ENCODE measurements around the gene OGFOD3. TPM values are rescaled to one million over a fixed set of nuclear protein-coding genes. Genes with fewer than 3 reads are reported as not detected.

OGFOD3 gene
- total RNA-seq, 4 donors from 2014 or later: 12.4 to 30.1 (median 24.0) TPM

DNA sequence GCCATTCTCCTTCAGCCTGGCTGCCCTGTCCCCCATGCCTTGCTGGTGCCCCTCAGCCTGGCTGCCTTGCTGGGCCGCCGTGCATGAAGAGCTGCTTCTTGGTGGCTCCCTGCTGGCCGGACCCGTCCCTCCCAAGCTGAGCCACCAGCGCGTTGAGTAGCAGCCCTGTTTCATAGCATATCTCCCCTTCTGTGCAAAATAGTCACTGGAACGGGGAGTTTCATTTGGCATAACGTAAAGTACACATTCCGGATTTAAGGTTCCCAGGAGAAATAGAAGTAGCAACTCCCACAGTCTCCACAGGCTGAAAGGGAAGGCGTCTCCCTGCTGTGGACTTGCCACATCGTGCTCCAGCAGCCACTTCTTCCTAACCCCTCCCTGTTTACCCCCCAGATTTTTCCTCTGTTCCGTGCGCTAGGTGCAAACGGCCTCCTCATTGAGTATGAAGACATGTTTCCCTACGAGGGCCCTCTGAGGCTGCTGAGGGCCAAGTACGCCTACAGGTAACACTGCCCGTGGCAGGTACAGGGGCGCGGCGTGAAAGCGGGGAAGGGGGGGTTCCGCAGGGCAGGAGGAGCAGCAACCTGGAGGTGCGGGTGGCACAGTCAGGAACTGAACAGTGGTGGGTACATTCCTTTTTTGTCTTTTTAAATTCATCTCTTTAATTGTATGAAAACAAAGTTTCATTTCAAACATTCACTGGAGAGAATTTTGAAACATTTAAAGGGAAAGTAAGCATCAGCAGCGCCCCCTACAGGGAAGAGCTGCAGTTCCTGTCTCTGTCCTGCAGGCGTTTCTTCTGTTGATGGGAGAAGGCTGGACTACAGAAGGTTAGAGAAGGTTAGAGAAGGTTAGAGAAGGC, 5.8 kb upstream of the OGFOD3 start:
- Histone ChIP-seq H3K27me3 (no peaks in the 10 kb centered on the region), H3K36me3 (peaks cover 0 to 9% (median 0%) of the 10 kb centered on the region in 3 donors), H3K4me3 (no peak overlapping the region), H3K4me1 (no peaks in the 10 kb centered on the region), H3K27ac (no peak overlapping the region), H3K9me3 (peaks cover 0 to 5% (median 0%) of the 10 kb centered on the region in 4 donors)
- peak in 2 of 3 donors; percentile 36 to 76 for DNase-seq
- no peak for TF ChIP-seq POLR2A (IDR thresholded peaks at IDR 0.05)
- TF ChIP-seq, protein P1, sequence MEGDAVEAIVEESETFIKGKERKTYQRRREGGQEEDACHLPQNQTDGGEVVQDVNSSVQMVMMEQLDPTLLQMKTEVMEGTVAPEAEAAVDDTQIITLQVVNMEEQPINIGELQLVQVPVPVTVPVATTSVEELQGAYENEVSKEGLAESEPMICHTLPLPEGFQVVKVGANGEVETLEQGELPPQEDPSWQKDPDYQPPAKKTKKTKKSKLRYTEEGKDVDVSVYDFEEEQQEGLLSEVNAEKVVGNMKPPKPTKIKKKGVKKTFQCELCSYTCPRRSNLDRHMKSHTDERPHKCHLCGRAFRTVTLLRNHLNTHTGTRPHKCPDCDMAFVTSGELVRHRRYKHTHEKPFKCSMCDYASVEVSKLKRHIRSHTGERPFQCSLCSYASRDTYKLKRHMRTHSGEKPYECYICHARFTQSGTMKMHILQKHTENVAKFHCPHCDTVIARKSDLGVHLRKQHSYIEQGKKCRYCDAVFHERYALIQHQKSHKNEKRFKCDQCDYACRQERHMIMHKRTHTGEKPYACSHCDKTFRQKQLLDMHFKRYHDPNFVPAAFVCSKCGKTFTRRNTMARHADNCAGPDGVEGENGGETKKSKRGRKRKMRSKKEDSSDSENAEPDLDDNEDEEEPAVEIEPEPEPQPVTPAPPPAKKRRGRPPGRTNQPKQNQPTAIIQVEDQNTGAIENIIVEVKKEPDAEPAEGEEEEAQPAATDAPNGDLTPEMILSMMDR (IDR thresholded peaks at IDR 0.05): peak; percentile 29 to 72 (median 55)

DNA sequence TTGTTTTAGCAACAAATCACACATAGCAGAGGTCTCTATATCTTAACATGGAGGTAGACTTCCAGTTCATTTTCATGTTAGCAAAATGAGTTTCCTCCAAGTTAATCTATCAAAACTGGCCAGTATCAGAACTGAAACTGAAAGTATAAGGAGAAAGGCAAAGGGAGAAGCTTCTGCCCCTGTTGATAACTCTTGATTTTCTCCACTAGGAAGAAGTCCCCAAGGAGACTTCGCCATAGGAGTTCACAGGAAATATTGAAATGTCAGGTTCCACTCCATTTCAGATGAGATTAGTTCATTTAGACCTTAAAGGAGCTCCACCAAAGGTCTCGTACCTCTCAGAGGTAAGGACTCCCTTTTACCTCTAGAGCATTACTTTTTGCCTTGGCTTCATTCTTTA, 1.2 kb upstream of the OGFOD3 start:
- Histone ChIP-seq H3K4me3 (peak overlapping the region in 3 of 4 donors; percentile 83 to 100 (median 85)), H3K27ac (peak overlapping the region; percentile 89 to 97 (median 94)), H3K36me3 (peaks cover 0 to 9% (median 0%) of the 10 kb centered on the region in 3 donors), H3K9me3 (peaks cover 0 to 5% (median 0%) of the 10 kb centered on the region in 4 donors), H3K27me3 (no peaks in the 10 kb centered on the region), H3K4me1 (peaks cover 0 to 10% (median 3%) of the 10 kb centered on the region in 4 donors)
- no peak for DNase-seq
- TF ChIP-seq, protein P1 (IDR thresholded peaks at IDR 0.05): peak in 1 of 6 experiments; percentile 1
- TF ChIP-seq POLR2A (IDR thresholded peaks at IDR 0.05): no peak

GRCh38 chr17:82416771-82417170, 1.6 kb downstream of the OGFOD3 start:
- no peak for TF ChIP-seq POLR2A (IDR thresholded peaks at IDR 0.05)
- TF ChIP-seq, protein P1 (IDR thresholded peaks at IDR 0.05): no peak
- no peak overlapping the region for H3K27ac ChIP-seq
- H3K9me3 ChIP-seq: no peaks in the 10 kb centered on the region
- H3K4me3 ChIP-seq: no peak overlapping the region
- no peaks in the 10 kb centered on the region for H3K27me3 ChIP-seq
- no peak for DNase-seq
- peaks cover 0 to 9% (median 0%) of the 10 kb centered on the region in 3 donors for H3K36me3 ChIP-seq
- peaks cover 0 to 13% (median 3%) of the 10 kb centered on the region in 4 donors for H3K4me1 ChIP-seq

DNA sequence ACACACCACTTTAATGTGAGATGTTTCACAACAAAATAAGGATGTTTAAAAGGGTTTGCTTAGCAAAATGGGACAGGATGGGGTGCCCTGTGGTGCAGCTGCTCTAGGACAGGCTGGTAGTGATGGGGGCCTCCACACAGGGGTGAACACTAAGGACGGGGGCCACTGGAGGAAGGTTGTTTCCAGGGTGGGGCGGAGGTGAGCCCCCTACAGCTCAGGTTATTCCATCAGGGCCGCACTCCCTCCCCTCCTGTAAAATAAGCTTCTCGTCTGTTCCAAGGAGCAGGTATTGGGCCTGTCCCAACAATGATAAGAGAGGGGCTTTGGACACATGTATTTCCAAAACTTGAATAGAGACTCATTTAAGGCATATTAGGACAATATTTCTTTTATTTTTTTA, 2.1 kb downstream of the OGFOD3 start:
- Histone ChIP-seq H3K36me3 (peaks cover 0 to 5% (median 0%) of the 10 kb centered on the region in 3 donors), H3K4me3 (no peak overlapping the region), H3K27ac (no peak overlapping the region), H3K27me3 (no peaks in the 10 kb centered on the region), H3K9me3 (no peaks in the 10 kb centered on the region), H3K4me1 (peaks cover 0 to 13% (median 3%) of the 10 kb centered on the region in 4 donors)
- no peak for DNase-seq
- TF ChIP-seq, protein P1 (IDR thresholded peaks at IDR 0.05): no peak
- no peak for TF ChIP-seq POLR2A (IDR thresholded peaks at IDR 0.05)

DNA sequence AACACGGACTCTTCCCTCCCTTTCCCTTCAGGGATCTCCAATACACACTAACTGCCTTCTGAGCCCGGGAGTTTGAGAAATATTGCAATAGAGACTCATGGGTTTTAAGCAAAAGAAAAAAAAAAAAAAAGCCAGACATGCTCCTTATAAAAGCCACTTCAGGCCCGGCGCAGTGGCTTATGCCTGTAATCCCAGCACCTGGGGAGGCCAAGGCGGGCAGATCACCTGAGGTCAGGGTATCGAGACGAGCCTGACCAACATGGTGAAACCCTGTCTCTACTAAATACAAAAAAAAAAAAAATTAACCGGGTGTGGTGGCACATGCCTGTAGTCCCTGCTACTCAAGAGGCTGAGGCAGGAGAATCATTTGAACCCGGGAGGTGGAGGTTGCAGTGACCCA, 2.6 kb downstream of the OGFOD3 start:
- Histone ChIP-seq H3K9me3 (no peaks in the 10 kb centered on the region), H3K27me3 (no peaks in the 10 kb centered on the region), H3K36me3 (peaks cover 0 to 2% (median 0%) of the 10 kb centered on the region in 3 donors), H3K27ac (no peak overlapping the region), H3K4me1 (peaks cover 0 to 13% (median 3%) of the 10 kb centered on the region in 4 donors), H3K4me3 (no peak overlapping the region)
- DNase-seq: no peak
- no peak for TF ChIP-seq POLR2A (IDR thresholded peaks at IDR 0.05)
- TF ChIP-seq, protein P1 (IDR thresholded peaks at IDR 0.05): no peak

All from Peyer's patch (tissue), 4 donors.